HuH-7 (cell line): ENCODE results near the gene BAZ2A.
"Not testable (repeated sequence)": the region's sequence is repeated elsewhere in the genome, so short reads cannot be mapped to it uniquely, and the experiment has no call there.

ENCODE experiments used
- DNase-seq: peaks from one replicate; pipeline ENCODE4 v3.0.0; 2011; ENCODE audit warnings: low spot score

The BAZ2A gene

GRCh38 chr12:56630180-56630632, at the start of gene BAZ2A:
Gene BAZ2A, minus strand, starts transcription at chr12:56630326. Its CDS starts 12,796 bp downstream, at chr12:56617530.
- DNase-seq, result peak; percentile 90

GRCh38 chr12:56678852-56679251, 48.7 kb upstream of the BAZ2A start:
- DNase-seq, result no peak

- no peak for DNase-seq
These were observed 47.6 kb upstream of the BAZ2A start for GRCh38 chr12:56677680-56678079.

- no peak for DNase-seq
These were observed 46.9 kb upstream of the BAZ2A start for GRCh38 chr12:56676851-56677580.

GRCh38 chr12:56671608-56672007, 41.5 kb upstream of the BAZ2A start:
- DNase-seq, result no peak

- DNase-seq, result no peak
These were observed 40.7 kb upstream of the BAZ2A start for GRCh38 chr12:56670836-56671235.

- no peak for DNase-seq
These were observed 38.0 kb upstream of the BAZ2A start for GRCh38 chr12:56668197-56668457.

GRCh38 chr12:56661979-56662638, 32.0 kb upstream of the BAZ2A start:
- no peak for DNase-seq

- DNase-seq, result no peak
These were observed 31.4 kb upstream of the BAZ2A start for GRCh38 chr12:56661560-56661959.

- no peak for DNase-seq
These were observed 28.8 kb upstream of the BAZ2A start for GRCh38 chr12:56658921-56659320.

GRCh38 chr12:56657416-56658379, 27.6 kb upstream of the BAZ2A start:
- no peak for DNase-seq

GRCh38 chr12:56653781-56654180, 23.7 kb upstream of the BAZ2A start:
- DNase-seq, result not testable (repeated sequence)

- not testable (repeated sequence) for DNase-seq
These were observed 17.9 kb upstream of the BAZ2A start for GRCh38 chr12:56648023-56648422.

- DNase-seq, result peak; percentile 99
These were observed 15.8 kb upstream of the BAZ2A start, which contains the start of gene ATP5F1B for GRCh38 chr12:56645717-56646446. Gene ATP5F1B, minus strand, starts transcription at chr12:56645984. Its CDS starts 21 bp downstream, at chr12:56645963.

GRCh38 chr12:56645201-56645716, 15.1 kb upstream of the BAZ2A start:
- no peak for DNase-seq

- DNase-seq, result no peak
These were observed 14.5 kb upstream of the BAZ2A start for GRCh38 chr12:56644654-56645053.

- no peak for DNase-seq
These were observed 11.1 kb upstream of the BAZ2A start for GRCh38 chr12:56641219-56641618.

GRCh38 chr12:56637621-56638020, 7.5 kb upstream of the BAZ2A start:
- no peak for DNase-seq

GRCh38 chr12:56636675-56637540, 6.8 kb upstream of the BAZ2A start:
- DNase-seq, result peak; percentile 94

GRCh38 chr12:56635806-56636674, 5.9 kb upstream of the BAZ2A start:
- peak; percentile 90 for DNase-seq
